Urothelium cell line (cell line): Measurements from ENCODE around the gene TPSG1.
"Not testable (repeated sequence)": the region's sequence is repeated elsewhere in the genome, so short reads cannot be mapped to it uniquely, and the experiment has no call there.

Source experiments
- DNase-seq: peaks from one replicate; pipeline ENCODE4 v3.0.0; 2011; ENCODE audit warnings: low spot score, mixed read lengths
- FAIRE-seq: peaks from 2 replicates; lab custom pipeline; 2011; peaks lifted over from hg19 to GRCh38; lab: Jason Lieb, UNC

Gene TPSG1

DNA sequence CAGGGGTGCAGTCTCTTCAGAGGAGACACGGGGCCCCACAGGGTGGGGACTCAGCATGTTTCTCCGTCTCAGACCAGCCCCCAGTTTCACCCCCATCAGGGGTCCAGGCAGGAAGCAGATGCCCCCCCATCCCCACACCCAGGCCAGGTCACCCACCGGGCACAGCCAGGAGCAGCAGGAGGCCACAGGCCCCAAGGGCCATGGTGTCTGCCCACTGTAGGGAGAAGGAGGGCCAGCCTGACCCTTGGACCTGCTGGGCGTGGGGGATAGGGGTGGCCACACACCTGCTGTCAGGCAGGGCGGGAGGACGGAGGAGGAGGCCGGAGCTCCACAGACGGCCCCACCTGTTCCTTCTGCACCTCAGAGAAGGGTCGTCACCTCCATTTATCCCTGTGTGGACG lies at the start of gene TPSG1:
Gene TPSG1 (minus strand): TSS at position 218 of the 401 bp plus-strand sequence. CDS start 16 bp downstream, at position 202.
- FAIRE-seq (no peak), DNase-seq (no peak)

DNA sequence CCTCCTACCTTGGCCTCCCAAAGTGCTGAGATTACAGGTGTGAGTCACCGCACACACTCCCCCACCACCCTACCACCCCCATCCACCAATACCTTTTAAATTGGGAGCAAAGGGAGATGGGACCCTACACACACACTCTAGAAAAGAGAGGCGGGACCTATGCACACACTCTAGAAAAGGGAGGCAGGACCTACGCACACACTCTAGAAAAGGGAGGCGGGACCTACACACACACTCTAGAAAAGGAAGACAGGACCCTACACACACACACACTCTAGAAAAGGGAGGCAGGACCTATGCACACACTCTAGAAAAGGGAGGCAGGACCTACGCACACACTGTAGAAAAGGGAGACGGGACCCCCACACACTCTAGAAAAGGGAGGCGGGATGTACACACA lies 49.7 kb upstream of the TPSG1 start:
- FAIRE-seq, result no peak
- no peak for DNase-seq

DNA sequence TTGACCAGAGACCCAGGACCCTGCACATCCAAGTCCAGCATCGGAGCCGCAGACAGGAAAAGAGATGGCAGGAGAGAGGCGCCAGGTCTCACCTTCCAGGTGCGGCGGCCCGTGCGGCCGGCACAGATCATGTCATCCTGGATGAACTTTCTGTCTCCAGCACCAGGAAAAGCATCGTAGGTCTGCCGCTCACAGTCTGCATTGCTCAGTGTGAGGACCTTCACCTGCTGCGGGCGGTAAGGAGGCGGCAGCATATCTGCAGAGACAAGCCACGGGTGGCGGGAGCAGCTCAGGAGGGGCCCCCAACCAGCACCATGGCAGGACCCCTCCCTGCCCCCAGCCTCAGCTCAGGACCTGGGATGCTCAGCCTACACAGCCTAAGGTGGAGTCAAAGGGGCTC lies 48.7 kb upstream of the TPSG1 start:
- DNase-seq (no peak), FAIRE-seq (no peak)

DNA sequence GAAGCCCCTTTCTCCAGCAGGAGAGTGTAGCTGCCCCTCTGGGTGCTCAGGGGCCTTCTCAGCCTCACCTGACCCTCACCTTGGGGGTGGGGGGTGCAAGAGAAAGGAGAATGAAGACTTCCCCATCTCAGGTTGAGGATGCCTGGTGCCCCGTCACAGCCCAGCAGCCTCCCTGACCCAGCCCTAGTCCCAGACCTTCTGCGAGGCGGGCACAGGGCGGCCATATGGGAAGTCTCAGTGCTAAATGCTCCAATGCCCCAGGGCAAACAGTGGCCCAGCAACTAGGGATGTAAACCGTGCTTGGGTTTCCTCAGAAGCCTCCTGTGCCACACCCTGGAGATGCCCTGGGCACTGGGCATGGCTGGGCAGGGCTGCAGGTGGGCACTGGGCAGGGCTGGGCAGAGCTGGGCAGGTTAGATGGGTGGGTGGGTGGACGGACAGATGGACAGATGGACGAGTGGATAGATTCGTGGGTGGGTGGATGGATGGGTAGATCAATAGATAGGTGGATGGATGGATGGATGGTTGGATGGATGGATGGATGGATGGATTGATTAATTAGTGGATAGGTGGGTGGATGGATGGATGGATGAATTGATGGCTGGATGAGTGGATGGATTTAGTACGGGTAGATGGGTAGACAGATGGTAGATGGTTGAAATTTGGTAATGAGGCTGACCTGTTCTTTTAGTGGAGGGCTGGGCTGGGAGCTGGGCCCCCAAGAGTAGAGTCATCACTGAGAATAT lies 47.6 kb upstream of the TPSG1 start:
- FAIRE-seq (peak; percentile 75), DNase-seq (no peak)

DNA sequence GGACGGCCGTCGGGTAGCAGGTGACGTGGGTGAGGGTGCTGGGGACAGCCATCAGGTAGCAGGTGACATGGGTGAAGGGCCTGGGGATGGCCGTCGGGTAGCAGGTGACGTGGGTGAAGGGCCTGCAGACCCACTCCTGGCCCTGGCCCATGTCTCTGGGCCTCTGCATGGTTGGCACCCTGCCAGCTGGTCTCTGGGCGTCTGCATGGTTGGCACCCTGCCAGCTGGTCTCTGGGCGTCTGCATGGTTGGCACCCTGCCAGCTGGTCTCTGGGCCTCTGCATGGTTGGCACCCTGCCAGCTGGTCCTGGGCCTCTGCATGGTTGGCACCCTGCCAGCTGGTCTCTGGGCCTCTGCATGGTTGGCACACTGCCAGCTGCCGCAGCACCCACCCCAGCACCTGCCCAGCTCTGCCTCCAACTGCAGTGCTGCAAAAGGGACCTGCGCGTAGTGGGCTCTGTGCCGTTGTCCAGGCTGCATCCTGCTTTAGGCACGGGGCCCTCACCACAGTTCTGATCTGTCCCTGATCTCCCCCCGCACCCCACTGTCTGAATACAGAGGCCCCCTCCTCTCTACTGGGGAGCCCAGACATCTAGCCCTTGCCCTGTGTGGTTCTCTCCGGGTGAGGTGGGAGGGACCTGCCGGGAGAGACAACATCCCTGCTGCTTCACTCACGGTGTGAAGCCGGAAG lies 46.8 kb upstream of the TPSG1 start:
- FAIRE-seq, result peak; percentile 97
- DNase-seq, result peak; percentile 86

DNA sequence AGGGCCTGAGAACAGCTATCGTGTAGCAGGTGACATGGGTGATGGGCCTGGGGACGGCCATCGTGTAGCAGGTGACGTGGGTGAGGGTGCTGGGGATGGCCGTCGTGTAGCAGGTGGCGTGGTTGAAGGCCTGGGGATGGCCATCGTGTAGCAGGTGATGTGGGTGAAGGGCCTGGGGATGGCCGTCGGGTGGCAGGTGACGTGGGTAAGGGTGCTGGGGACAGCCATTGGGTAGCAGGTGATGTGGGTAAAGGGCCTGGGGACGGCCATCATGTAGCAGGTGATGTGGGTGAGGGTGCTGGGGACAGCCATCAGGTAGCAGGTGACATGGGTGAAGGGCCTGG lies 46.3 kb upstream of the TPSG1 start:
- no peak for DNase-seq
- no peak for FAIRE-seq

DNA sequence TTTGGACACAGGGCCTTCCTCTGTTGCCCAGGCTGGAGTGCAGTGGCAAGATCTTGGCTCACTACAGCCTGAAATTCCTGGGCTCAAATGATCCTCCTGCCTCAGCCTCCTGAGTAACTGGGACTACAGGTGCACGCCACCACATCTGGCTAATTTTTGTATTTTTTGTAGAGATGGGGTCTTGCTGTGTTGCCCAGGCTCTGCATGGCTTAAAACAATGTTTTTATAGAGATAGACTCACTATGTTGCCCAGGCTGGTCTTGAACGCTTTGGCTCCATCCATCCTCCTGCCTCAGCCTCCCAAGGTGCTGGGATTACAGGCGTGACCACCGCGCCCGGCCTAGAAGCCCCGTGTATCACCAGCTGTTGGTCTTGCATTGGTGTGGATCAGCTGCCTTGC lies 44.4 kb upstream of the TPSG1 start:
- FAIRE-seq, DNase-seq: not testable (repeated sequence)

DNA sequence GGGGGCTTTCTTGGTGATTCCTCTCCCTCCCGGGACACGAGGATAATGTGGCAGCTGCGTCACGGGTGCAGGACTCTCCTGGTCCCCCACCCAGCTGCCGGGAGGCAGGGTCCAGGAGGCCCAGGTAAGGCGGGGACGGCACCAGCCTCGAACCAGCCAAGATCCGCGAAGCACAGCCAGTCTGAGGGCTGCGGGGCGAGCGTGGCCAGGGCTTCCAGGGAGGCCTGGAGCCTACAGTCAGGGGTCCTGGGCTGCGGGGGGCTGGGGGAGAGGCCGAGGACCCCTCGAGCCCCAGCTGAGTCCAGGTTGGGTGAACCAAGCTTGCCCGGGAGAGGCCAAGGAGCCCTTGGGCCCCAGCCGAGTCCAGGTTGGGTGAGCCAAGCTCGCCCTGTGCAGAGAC lies 40.8 kb upstream of the TPSG1 start:
- DNase-seq (no peak), FAIRE-seq (no peak)

DNA sequence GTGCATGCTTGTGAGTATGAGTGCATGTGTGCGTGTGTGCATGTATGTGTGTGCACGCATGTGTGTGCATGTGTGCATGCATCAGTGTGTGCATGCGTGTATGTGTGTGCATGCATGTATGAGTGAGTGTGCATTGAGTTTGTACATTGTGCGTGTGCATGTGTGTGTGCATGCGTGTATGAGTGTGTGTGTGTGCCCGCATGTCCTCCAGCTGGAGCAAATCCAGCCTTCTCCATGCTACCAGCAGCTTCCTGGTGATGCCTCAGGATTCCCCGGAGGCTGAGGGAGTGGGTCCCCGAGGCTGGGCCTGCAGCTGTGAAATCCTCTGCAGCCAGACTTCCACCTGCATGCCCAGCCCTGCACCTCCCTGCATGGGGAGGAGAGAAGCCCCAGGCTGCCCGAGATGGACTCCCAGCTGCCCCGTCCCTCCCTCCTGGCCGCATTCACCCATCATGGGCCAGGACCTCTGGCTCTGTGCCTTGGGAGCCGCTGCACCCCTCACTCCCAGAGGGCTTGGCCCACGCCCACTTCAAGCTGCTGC lies 40.1 kb upstream of the TPSG1 start:
- no peak for FAIRE-seq
- no peak for DNase-seq

DNA sequence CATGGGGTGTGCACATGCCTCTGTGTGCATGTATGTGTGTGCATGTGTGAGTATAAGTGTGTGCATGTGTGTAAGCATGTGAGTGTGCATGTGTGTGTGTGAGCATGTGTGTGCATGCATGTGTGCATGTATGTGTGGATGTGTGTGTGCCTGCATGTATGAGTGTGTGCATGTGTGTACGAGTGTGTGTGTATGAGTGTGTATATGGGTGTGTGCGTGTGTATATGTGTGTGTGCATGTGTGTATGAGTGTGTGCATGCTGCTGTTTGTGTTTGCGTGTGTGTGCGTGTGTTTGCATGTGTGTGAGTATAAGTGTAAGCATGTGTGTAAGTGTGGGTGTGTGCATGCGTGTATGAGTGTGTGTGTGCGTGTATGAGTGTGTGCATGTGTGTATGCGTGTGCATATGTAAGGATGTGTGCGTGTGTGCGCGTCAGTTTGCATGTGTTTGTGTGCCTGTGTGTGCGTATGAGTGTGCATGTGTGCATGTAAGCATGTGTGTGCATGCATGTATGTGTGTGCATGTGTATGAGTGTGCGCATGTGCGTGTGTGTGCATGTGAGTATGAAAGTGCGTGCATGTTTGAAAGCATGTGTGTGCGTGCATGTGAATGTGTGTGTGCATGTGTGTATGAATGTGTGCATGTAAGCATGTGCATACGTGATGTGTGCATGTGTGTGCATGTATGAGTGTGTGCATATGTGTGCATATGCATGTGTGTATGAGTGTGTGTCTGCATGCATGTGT lies 39.4 kb upstream of the TPSG1 start:
- FAIRE-seq (peak; percentile 99), DNase-seq (no peak)

DNA sequence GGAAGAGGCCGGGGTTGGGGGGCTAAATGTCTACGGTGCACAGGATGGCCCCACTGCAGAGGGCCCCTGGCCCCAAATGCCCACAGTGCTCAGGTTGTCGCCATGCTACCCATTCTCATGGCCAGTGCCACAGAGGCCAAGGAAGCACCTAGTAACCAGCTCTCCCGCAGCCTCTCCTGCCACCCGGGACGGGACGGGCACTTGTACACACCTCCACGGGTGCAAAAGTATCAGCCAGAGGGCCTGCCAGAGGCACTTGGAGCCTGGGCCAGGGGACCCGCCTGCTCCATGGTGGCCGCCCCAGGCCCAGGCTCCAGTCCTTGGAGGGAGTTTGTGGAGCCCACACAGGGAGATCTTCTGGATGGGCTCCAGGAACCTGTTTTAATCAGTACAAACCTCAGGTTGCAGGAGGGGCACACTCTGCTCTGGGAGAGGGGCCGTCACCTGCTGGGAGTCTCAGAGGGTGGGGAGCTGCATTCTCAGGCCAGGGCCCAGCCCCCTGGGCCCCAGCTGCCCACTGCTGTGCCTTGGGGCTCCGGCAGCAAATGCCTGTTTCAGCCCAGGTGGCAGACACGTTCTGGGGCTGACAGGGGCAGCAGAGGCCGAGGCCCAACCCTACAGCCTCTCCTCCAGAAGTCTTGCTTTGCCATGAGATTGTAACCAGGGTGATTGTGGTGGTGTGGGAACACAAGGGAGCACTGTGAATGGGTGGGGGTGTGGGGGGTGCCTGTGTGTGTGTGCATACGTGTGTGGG lies 38.7 kb upstream of the TPSG1 start:
- no peak for FAIRE-seq
- no peak for DNase-seq

DNA sequence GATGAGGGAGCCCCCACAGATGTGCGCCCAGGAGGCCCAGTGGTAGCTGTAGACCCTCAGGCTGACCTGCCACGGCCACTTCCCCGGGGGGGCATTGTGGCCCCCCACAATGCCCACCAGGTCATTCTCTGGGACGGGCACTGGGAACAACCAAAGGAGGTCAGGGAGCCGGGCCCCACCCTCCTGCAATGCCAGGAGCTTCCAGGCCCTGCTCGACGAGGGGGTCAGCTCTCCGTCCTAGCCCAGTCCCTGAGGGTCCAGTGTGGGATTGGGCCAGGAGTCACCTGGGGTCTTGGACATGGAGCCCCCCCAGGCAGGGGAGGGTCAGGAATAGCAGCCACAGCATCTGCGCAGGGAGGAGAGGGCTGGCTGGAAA lies 37.8 kb upstream of the TPSG1 start:
- DNase-seq (no peak), FAIRE-seq (no peak)

DNA sequence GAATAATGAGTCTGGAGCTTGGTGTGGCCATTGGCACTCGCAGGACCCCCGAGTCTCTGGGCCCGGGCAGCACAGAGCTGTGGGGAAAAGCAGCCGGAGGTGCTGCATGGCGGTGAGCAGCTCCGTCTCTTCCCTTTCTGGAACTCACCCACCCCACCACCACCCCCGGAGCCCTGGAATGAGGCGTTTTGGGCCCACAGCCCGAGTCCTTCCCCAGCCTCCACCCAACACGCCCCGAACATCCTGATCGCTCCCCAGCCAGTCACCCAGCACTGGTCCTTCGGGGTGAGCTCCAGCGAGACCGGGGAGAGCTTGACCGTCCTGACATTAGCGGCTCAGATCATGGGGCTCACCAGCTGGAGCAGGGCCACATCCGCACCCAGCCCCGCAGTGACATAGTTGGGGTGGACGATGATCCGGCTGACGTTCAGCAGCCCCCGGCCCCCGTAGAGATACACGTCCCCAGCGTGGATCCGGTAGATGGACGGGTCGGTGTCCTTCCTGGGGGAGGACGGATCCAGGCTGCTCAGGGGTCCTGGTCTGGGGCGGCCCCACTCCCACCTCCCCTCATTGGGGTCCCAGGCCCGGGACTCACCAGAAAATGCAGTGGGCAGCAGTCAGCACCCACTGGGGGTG lies 37.3 kb upstream of the TPSG1 start:
- FAIRE-seq, result no peak
- DNase-seq, result no peak

DNA sequence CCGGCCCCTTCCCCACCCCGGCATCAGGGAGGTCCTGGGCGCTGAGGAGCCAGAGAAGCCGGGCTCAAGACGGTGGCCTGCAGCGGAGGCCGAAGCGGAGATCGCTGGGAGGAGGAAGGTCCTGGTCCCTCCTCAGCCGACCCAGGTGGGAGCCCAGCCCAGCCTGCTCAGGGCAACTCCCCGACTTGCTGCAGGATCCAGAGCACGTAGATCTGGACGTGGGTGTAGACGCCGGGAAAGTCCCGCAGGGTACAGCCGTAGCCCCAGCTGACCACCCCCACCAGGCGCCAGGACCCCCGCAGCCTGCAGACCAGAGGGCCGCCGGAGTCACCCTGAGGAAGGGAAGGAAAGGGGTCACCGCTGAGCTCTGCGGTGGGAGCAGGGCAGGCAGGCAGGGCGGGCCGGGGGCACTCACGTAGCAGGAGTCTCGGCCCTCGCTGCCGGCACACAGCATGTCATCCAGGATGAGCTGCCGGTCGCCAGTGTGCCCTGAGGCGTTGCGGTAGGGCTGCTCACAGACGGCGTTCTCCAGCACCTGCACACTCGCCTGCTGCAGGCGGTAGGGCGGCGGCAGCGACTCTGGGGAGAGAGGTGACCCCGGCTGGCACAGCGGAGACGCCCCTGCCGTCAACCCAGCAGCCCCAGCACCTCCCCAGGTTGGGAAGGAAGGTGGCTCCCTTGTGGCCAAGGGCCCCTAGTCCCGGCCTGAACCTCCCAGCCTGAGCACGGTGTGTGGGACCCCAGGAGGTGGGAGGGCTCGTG lies 36.2 kb upstream of the TPSG1 start:
- no peak for FAIRE-seq
- DNase-seq, result no peak

DNA sequence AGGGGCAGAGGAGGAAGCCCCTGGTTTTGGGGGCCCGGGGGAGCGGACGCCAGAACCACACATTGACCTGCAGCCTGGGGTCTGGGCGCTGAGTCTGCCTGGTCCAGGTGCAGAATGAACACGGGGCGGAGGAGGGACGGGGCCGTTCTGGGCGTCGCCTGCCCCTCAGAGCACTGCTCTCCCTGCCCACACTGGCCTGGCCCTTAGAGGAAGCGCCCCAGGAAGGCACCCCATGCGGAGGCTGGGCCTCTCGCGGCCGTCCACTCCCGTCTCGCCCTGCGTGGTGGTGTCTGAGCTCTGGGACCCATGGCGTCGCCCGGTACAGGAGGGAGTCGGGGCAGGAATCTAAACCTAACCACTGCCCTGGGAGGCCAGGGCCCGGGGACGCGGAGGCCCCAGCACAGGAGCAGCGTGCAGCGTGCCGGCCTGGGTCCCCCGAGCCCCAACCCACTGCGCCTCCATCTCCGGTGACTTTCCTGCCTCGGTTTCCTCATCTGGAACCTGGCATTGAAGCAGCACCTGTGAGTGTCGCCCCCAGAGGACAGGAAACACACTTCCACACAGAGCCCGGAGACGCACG lies 35.1 kb upstream of the TPSG1 start:
- FAIRE-seq (no peak), DNase-seq (no peak)

DNA sequence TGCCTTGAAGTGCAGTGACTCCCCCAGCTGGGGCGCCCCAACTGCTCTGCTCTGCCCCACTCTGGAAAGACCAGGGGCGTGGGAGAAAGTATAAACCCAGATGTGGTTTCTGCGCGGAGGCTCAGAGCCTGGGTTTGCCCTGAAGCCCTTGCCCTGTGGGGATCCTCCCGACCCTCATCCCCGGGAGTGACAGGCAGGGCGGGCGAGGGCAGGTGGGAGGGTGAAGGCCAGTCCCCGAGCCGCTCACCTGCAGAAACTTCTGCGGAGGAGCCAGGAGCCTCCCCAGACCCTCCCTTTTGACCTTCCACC lies 34.6 kb upstream of the TPSG1 start:
- DNase-seq (no peak), FAIRE-seq (no peak)

DNA sequence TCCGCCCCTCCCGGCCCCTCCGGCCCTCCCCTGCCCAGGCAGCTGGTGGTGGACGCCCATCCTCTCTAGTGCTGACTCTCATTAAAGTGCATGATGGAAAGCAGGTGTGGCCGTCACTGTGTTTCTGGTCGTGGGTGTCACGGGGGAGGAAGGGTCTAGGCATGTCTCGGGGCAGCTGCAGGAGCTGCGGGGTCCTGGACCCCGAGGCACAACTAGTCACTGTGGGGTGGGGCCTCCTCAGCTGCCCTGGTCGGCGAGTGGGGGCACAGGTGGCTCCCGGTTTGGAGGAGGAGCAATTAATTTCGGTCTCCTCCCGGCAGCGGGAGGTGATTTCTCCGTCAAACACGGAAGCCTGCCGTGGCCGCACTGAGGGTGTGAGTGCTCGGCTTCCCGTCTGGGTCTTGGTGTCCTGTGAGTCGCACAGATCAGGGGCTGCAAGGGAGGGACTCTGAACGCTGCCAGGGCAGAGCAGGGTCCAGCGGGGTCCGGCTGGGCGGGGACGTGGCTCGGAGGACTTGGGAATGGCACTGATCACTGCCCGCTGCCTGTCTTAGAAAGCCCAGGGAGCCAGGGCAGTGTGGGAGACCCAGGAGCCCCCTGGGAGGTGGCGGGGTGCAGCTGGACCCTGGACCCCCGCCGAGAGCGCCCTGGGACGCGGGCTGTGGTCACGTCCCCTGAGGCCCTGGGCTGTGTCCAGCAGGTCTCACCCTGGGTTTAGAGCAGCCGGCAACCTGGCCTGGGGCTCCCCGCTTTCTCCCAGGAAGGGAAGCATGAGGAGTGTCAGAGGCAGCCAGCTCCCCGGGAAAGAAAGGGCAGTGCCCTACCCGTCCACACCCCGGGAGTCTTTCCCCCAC lies 34.1 kb upstream of the TPSG1 start:
- FAIRE-seq, result no peak
- no peak for DNase-seq

DNA sequence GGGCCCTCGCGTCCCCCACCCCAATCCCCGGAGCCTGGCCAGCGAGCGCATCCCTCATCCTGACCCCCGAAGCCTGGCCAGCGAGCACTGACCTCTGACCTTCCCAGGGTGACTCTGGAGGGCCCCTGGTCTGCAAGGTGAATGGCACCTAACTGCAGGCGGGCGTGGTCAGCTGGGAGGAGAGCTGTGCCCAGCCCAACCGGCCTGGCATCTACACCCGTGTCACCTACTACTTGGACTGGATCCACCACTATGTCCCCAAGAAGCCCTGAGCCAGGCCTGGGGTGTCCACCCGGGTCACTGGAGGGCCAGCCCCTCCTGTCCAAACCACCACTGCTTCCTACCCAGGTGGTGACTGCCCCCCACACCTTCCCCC lies 33.1 kb upstream of the TPSG1 start:
- FAIRE-seq, result no peak
- no peak for DNase-seq
